ENCODE data around the gene RARG.

Gene RARG

DNA sequence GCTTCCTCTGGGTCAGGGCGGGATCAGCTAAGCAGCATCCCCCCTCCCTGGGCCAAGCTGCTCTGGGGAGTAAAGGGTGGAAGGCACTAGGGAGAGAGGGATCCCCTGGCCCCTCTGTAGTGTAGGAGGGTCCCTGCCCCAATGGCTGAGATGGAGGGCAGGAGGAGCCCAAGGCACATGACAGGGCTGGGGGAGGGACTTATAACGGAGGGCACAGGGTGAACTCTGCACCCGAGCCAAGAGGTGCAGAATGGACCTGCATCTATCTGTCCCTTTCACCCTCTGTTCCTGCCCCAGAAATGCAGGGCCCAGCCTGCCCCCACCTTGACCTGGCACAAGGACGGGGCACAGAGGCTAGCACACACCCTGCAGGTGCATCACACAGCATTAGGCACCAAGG is 21.2 kb downstream of the RARG start:
- TF ChIP-seq SPI1 (IDR thresholded peaks at IDR 0.05; ENCODE audit: borderline replicate concordance, low read depth), result no peak
- Histone ChIP-seq H3K27ac (replicated peaks) (no peak overlapping the region), H3K27me3 (ENCODE audit: insufficient read depth, poor library complexity, severe bottlenecking) (no peaks in the 10 kb centered on the region), H3K4me3 (replicated peaks; ENCODE audit: insufficient read depth, low read length) (no peak overlapping the region)
- DNase-seq (ENCODE audit: low read depth in 1 of 2, low spot score in 1 of 2), result no peak

DNA sequence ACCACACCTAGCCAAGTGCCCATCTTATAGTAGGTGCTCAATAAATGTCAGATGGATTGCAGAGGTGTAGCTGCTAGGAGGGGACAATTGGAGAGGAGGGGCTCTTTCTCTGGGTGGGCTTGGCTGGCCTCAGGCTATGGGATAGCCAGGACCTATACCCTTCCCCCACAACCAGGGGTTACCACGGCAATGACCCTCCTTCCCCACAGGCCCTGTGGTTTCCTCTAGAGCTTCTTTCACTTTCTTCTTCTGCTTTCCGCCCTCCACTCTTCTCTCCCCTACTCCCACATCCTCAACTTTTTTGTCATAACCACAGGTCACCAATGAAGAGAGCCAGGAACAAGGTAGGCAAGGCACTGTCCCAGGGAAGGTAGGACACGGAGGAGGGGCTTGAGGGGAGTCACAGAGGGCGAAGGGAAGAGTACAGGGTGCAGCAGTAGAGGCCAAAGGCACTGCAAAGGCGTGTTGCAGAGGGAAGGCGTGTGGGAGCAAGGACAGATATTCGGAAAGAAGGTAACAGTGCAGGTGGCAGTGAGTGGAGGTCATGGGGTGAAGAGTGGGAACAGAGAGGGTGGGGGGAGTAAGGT is 23.0 kb downstream of the RARG start:
- H3K27ac ChIP-seq (replicated peaks), result peak overlapping the region; percentile 72
- peak; percentile 51; the same call in 1 of the 2 replicates for TF ChIP-seq SPI1 (IDR thresholded peaks at IDR 0.05; ENCODE audit: borderline replicate concordance, low read depth)
- no peak for TF ChIP-seq POLR2AphosphoS5 (IDR thresholded peaks at IDR 0.05; ENCODE audit: low read depth)
- TF ChIP-seq, protein P1, sequence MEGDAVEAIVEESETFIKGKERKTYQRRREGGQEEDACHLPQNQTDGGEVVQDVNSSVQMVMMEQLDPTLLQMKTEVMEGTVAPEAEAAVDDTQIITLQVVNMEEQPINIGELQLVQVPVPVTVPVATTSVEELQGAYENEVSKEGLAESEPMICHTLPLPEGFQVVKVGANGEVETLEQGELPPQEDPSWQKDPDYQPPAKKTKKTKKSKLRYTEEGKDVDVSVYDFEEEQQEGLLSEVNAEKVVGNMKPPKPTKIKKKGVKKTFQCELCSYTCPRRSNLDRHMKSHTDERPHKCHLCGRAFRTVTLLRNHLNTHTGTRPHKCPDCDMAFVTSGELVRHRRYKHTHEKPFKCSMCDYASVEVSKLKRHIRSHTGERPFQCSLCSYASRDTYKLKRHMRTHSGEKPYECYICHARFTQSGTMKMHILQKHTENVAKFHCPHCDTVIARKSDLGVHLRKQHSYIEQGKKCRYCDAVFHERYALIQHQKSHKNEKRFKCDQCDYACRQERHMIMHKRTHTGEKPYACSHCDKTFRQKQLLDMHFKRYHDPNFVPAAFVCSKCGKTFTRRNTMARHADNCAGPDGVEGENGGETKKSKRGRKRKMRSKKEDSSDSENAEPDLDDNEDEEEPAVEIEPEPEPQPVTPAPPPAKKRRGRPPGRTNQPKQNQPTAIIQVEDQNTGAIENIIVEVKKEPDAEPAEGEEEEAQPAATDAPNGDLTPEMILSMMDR (IDR thresholded peaks at IDR 0.05; ENCODE audit: insufficient read depth, low read length), result no peak
- TF ChIP-seq, protein P2, sequence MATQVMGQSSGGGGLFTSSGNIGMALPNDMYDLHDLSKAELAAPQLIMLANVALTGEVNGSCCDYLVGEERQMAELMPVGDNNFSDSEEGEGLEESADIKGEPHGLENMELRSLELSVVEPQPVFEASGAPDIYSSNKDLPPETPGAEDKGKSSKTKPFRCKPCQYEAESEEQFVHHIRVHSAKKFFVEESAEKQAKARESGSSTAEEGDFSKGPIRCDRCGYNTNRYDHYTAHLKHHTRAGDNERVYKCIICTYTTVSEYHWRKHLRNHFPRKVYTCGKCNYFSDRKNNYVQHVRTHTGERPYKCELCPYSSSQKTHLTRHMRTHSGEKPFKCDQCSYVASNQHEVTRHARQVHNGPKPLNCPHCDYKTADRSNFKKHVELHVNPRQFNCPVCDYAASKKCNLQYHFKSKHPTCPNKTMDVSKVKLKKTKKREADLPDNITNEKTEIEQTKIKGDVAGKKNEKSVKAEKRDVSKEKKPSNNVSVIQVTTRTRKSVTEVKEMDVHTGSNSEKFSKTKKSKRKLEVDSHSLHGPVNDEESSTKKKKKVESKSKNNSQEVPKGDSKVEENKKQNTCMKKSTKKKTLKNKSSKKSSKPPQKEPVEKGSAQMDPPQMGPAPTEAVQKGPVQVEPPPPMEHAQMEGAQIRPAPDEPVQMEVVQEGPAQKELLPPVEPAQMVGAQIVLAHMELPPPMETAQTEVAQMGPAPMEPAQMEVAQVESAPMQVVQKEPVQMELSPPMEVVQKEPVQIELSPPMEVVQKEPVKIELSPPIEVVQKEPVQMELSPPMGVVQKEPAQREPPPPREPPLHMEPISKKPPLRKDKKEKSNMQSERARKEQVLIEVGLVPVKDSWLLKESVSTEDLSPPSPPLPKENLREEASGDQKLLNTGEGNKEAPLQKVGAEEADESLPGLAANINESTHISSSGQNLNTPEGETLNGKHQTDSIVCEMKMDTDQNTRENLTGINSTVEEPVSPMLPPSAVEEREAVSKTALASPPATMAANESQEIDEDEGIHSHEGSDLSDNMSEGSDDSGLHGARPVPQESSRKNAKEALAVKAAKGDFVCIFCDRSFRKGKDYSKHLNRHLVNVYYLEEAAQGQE (IDR thresholded peaks at IDR 0.05; ENCODE audit: insufficient replicate concordance, low read depth), result no peak
- TF ChIP-seq GABPA (IDR thresholded peaks at IDR 0.05; ENCODE audit: low read depth), result no peak
- H3K4me3 ChIP-seq (replicated peaks; ENCODE audit: insufficient read depth, low read length), result peak overlapping the region; percentile 16
- peak; percentile 61 to 80 for DNase-seq (ENCODE audit: low read depth in 1 of 2, low spot score in 1 of 2)
- no peaks in the 10 kb centered on the region for H3K27me3 ChIP-seq (ENCODE audit: insufficient read depth, poor library complexity, severe bottlenecking)

DNA sequence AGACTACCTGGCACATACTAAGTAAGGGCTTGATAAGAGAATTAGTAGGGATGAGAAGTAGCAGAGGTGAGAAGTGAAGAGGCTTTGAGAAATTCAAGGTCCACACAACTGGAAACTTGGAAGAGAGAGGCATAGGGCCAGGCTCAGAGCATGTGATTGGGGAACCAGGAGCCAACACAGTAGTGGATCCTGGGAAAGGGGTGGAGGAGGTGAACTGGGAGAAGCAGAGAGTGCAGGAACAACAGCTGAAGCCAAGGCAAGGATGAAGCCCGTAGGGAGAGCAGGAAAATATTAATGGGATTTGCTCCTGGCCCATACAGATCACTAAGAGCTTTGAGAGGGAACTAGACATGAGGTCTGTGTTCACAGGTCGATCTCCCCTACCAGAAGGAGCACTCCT is 23.6 kb downstream of the RARG start:
- no peak for DNase-seq (ENCODE audit: low read depth in 1 of 2, low spot score in 1 of 2)
- H3K27ac ChIP-seq (replicated peaks), result peak overlapping the region; percentile 72
- no peaks in the 10 kb centered on the region for H3K27me3 ChIP-seq (ENCODE audit: insufficient read depth, poor library complexity, severe bottlenecking)
- H3K4me3 ChIP-seq (replicated peaks; ENCODE audit: insufficient read depth, low read length), result no peak overlapping the region
- TF ChIP-seq, protein P1 (IDR thresholded peaks at IDR 0.05; ENCODE audit: insufficient read depth, low read length), result no peak
- TF ChIP-seq, protein P2 (IDR thresholded peaks at IDR 0.05; ENCODE audit: insufficient replicate concordance, low read depth), result no peak
- no peak for TF ChIP-seq SPI1 (IDR thresholded peaks at IDR 0.05; ENCODE audit: borderline replicate concordance, low read depth)
- TF ChIP-seq GABPA (IDR thresholded peaks at IDR 0.05; ENCODE audit: low read depth), result no peak
- no peak for TF ChIP-seq POLR2AphosphoS5 (IDR thresholded peaks at IDR 0.05; ENCODE audit: low read depth)

DNA sequence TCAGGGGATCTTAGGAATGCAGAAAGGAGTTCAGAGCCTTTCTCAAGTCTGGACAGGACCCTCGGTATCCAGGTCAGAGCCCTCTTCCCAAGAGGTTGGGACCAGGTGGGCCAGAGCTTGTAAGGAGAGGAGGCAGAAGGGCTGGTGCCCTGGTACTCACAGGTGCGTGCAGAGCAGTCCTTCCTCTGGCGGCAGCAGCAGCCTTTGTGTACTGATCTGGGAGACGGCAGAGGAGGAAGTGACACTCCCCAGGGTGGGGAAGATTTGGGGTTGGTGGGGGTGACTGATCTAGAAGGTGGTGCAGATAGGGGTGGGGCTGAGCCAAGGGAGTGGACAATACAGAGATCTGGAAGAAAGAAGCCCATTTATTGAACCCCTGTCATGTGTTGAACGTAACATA is 25.0 kb downstream of the RARG start, which contains the start of gene ITGB7:
ITGB7 (minus strand) TSS at position 210 of the 400 bp plus-strand sequence. CDS start 6,808 bp downstream, outside the sequence.
- no peaks in the 10 kb centered on the region for H3K27me3 ChIP-seq (ENCODE audit: insufficient read depth, poor library complexity, severe bottlenecking)
- H3K4me3 ChIP-seq (replicated peaks; ENCODE audit: insufficient read depth, low read length), result peak within 1 kb of the TSS; percentile 28
- peak within 1 kb of the TSS; percentile 72 for H3K27ac ChIP-seq (replicated peaks)
- TF ChIP-seq, protein P1 (IDR thresholded peaks at IDR 0.05; ENCODE audit: insufficient read depth, low read length), result no peak
- TF ChIP-seq SPI1 (IDR thresholded peaks at IDR 0.05; ENCODE audit: borderline replicate concordance, low read depth) (peak; percentile 77), GABPA (IDR thresholded peaks at IDR 0.05; ENCODE audit: low read depth) (no peak), POLR2AphosphoS5 (IDR thresholded peaks at IDR 0.05; ENCODE audit: low read depth) (no peak)
- TF ChIP-seq, protein P2 (IDR thresholded peaks at IDR 0.05; ENCODE audit: insufficient replicate concordance, low read depth), result no peak
- DNase-seq (ENCODE audit: low read depth in 1 of 2, low spot score in 1 of 2), result peak; percentile 75 to 79
